Body of pancreas (tissue), 4 donors: ENCODE results near the gene NIN. TPM values are rescaled to one million over a fixed set of nuclear protein-coding genes. Genes with fewer than 3 reads are reported as not detected.

Experiments used
- ATAC-seq: fragments of 150-250 bp; one replicate; pipeline ENCODE4 v1.9.1; 2016
- DNase-seq, 4 donors: peaks; one replicate each; pipeline ENCODE4 v3.0.0-alpha.2; 2019
- H3K27ac ChIP-seq, 4 donors: fragments of 200-600 bp; sonication (generic); 1 replicate in 3 of 4; 2 replicates in 1 of 4; pipeline versions ENCODE4 v1.5.1 to v1.6.1; 2016 to 2019; ENCODE audit warnings: mild to moderate bottlenecking in 1 of 4, mixed read lengths in 1 of 4, moderate library complexity in 1 of 4
- H3K27me3 ChIP-seq, 2 donors: fragments of 200-600 bp; sonication (generic); one replicate each; pipeline ENCODE4 v1.6.0; 2016; ENCODE audit warnings: mild to moderate bottlenecking in 1 of 2
- H3K36me3 ChIP-seq, 2 donors: fragments of 200-600 bp; sonication (generic); replicated peaks in 1 of 2; 2 replicates each; pipeline ENCODE4 v1.5.1; 2016; ENCODE audit warnings: low read depth in 2 of 2; ENCODE audit not compliant: insufficient read depth in 1 of 2
- H3K4me1 ChIP-seq: fragments of 200-600 bp; sonication (generic); one replicate; pipeline ENCODE4 v1.6.0; 2016
- H3K4me3 ChIP-seq, 2 donors: fragments of 200-600 bp; sonication (generic); 1 replicate in 1 of 2; 2 replicates in 1 of 2; pipeline ENCODE4 v1.5.1; 2016 to 2019
- H3K9me3 ChIP-seq, 3 donors: fragments of 200-600 bp; sonication (generic); 1 replicate in 2 of 3; 2 replicates in 1 of 3; pipeline ENCODE4 v1.5.1; 2016
- CTCF ChIP-seq, 7 experiments: fragments of 450-650 bp in 4 of 7; fragments of 200-600 bp in 3 of 7; sonication (generic) in 3 of 7; IDR thresholded peaks; one replicate each; pipeline ENCODE4 v1.5.1; 2016 to 2019; ENCODE audit warnings: antibody characterized with exemption in 7 of 7
- POLR2A ChIP-seq, 3 donors: fragments of 450-650 bp; IDR thresholded peaks; one replicate each; pipeline ENCODE4 v1.6.1; 2016; ENCODE audit warnings: antibody characterized with exemption in 3 of 3, mild to moderate bottlenecking in 2 of 3
- WGBS, 2 donors: methylation state at CpG; one replicate each; pipeline ENCODE4 v1.1.5; 2017; 5-methylcytosine and 5-hydroxymethylcytosine counted together
- intact Hi-C: fragments of 100-400 bp; cut with DNase I; formaldehyde crosslinking; loops from one replicate; pipeline ENCODE4 v1.15.1; 2023
- total RNA-seq, 2 donors: library from RNA; depleted of rRNA; stranded (reverse); fragments of >200 nt; gene quantifications; one replicate each; pipeline ENCODE4 v1.1.0, GENCODE V29; 2016

Gene NIN
- total RNA-seq, 2 donors from 2014 or later = 6.6 to 16.9 TPM

DNA sequence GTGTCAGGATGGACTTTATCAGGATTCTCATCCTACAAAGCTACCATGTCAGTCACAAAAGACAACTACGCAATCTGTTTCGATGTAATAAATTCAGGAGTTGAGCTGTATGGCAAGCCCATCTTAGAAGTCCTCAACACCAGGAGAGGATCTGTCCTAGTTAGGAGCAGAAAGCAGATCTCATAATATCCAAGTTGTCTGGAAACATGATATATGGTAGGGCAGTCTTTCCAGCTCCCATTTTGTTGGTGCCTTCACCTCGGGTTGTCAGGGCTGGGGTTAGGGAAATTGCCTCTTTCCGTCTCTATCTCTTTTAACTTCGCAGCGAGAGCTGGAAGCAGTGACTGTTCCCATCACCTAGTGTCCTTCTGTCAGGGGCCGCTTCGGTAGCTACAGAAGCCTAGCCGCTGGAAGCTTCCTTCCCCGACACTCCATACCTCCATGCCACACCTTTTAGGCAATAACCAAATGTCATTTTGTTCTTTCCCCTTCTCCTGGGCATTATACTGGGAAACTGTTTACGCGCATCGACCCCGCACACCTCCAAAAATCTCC is 1.4 kb downstream of the NIN start:
- DNase-seq = no peak
- TF ChIP-seq CTCF (IDR thresholded peaks at IDR 0.05) (no peak), POLR2A (IDR thresholded peaks at IDR 0.05) (no peak)
- peak overlapping the region in 1 of 2 donors; percentile 57 for H3K4me3 ChIP-seq
- WGBS, 2 donors = 39 to 45% methylated on average over 14 of the region's 14 CpGs
- H3K9me3 ChIP-seq = no peaks in the 10 kb centered on the region
- ATAC-seq = no peak
- H3K27ac ChIP-seq = peak overlapping the region in 1 of 4 donors; percentile 80
- H3K27me3 ChIP-seq = no peaks in the 10 kb centered on the region
- H3K4me1 ChIP-seq = peaks cover 27% of the 10 kb centered on the region
- intact Hi-C loops = no loop called here
- no peaks in the 10 kb centered on the region for H3K36me3 ChIP-seq

- TF ChIP-seq POLR2A (IDR thresholded peaks at IDR 0.05) (no peak), CTCF (IDR thresholded peaks at IDR 0.05) (no peak)
- no peaks in the 10 kb centered on the region for H3K27me3 ChIP-seq
- no peak overlapping the region for H3K4me3 ChIP-seq
- H3K27ac ChIP-seq = no peak overlapping the region
- DNase-seq (no peak), ATAC-seq (no peak)
- H3K9me3 ChIP-seq = no peaks in the 10 kb centered on the region
- WGBS, 2 donors = 78 to 83% methylated on average over 10 of the region's 10 CpGs
- peaks cover 28% of the 10 kb centered on the region for H3K4me1 ChIP-seq
- H3K36me3 ChIP-seq = no peaks in the 10 kb centered on the region
- intact Hi-C loops = no loop called here
Observed at GRCh38 chr14:50828721-50829488, 2.1 kb downstream of the NIN start.

DNA sequence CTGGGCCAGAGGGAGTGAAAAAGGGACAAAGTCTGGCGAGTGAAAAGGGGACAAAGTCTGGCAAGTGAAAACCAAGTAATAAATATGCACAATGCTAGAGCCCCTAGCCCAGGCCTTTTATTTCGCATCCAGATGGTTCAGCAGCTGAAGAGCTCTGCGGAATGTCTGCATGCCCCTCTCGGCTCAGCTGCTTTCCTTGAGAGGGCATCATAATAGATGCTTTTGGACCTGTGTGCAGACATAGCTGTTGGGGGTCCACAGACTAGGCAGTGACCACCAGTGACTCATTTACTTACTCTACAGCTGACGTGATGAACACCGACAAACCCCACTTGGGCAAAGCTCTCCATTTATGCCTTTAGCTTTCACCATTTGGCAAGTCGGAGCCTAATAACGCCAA is 4.3 kb downstream of the NIN start:
- peaks cover 26% of the 10 kb centered on the region for H3K4me1 ChIP-seq

GRCh38 chr14:50825307-50825706 is 5.7 kb downstream of the NIN start:
- H3K27me3 ChIP-seq = no peaks in the 10 kb centered on the region
- ATAC-seq (no peak), DNase-seq (no peak)
- no peak overlapping the region for H3K4me3 ChIP-seq
- H3K9me3 ChIP-seq = no peaks in the 10 kb centered on the region
- 91 to 96% methylated on average over 1 of the region's 1 CpG for WGBS, 2 donors
- TF ChIP-seq POLR2A (IDR thresholded peaks at IDR 0.05) (no peak), CTCF (IDR thresholded peaks at IDR 0.05) (no peak)
- no peaks in the 10 kb centered on the region for H3K36me3 ChIP-seq
- H3K27ac ChIP-seq = no peak overlapping the region
- H3K4me1 ChIP-seq = peaks cover 23% of the 10 kb centered on the region
- intact Hi-C loops = no loop called here

More for the DNA sequence above, 4.3 kb downstream of the NIN start:
- Histone ChIP-seq H3K27me3 (no peaks in the 10 kb centered on the region), H3K9me3 (no peaks in the 10 kb centered on the region), H3K36me3 (no peaks in the 10 kb centered on the region), H3K4me3 (no peak overlapping the region), H3K27ac (no peak overlapping the region)
- 95 to 96% methylated on average over 8 of the region's 8 CpGs for WGBS, 2 donors
- no peak for ATAC-seq
- intact Hi-C loops = no loop called here
- no peak for TF ChIP-seq CTCF (IDR thresholded peaks at IDR 0.05)
- no peak for TF ChIP-seq POLR2A (IDR thresholded peaks at IDR 0.05)
- DNase-seq = no peak
